Right renal pelvis (tissue), 4 donors: ENCODE data around the gene DGKG. TPM values are rescaled to one million over a fixed set of nuclear protein-coding genes. Genes with fewer than 3 reads are reported as not detected.

Experiments
- DNase-seq, 4 donors: peaks; one replicate each; pipeline ENCODE4 v3.0.0-alpha.2; 2013; ENCODE audit warnings: low read depth in 4 of 4, low spot score in 3 of 4, missing footprints in 1 of 4
- polyA plus RNA-seq, 4 donors: library from polyadenylated mRNA; unstranded; fragments of 120-200 nt; gene quantifications; one replicate each; pipeline ENCODE4 v1.2.1, GENCODE V29; 2013; ENCODE audit not compliant: insufficient read length in 4 of 4

Gene DGKG
- polyA plus RNA-seq, 4 donors = 0.51 to 1.1 (median 0.73) TPM

GRCh38 chr3:186281176-186281575 lies 80.9 kb downstream of the DGKG start:
- DNase-seq = no peak

GRCh38 chr3:186280737-186281136 lies 81.3 kb downstream of the DGKG start:
- no peak for DNase-seq

- DNase-seq = peak in 2 of 4 donors; percentile 41 to 44
Measured at GRCh38 chr3:186277268-186277909, 84.6 kb downstream of the DGKG start.

- no peak for DNase-seq
Measured at GRCh38 chr3:186275436-186275835, 86.6 kb downstream of the DGKG start.

- no peak for DNase-seq
Measured at GRCh38 chr3:186273586-186273985, 88.4 kb downstream of the DGKG start.

GRCh38 chr3:186270701-186271100 lies 91.3 kb downstream of the DGKG start:
- DNase-seq = no peak

GRCh38 chr3:186268616-186269448 lies 93.2 kb downstream of the DGKG start:
- no peak for DNase-seq

- no peak for DNase-seq
Measured at GRCh38 chr3:186267758-186268157, 94.3 kb downstream of the DGKG start.

- DNase-seq = no peak
Measured at GRCh38 chr3:186264608-186265400, 97.2 kb downstream of the DGKG start.

GRCh38 chr3:186261638-186262037 lies 100.4 kb downstream of the DGKG start:
- no peak for DNase-seq

GRCh38 chr3:186260726-186261125 lies 101.3 kb downstream of the DGKG start:
- DNase-seq = no peak

GRCh38 chr3:186259612-186260383 lies 102.2 kb downstream of the DGKG start:
- DNase-seq = no peak

- no peak for DNase-seq
Measured at GRCh38 chr3:186258968-186259367, 103.1 kb downstream of the DGKG start.

GRCh38 chr3:186257866-186258265 lies 104.2 kb downstream of the DGKG start:
- no peak for DNase-seq

GRCh38 chr3:186255703-186256331 lies 106.2 kb downstream of the DGKG start:
- no peak for DNase-seq

GRCh38 chr3:186254676-186255650 lies 107.1 kb downstream of the DGKG start:
- DNase-seq = no peak

- DNase-seq = no peak
Measured at GRCh38 chr3:186251948-186252619, 110.0 kb downstream of the DGKG start.

- DNase-seq = no peak
Measured at GRCh38 chr3:186248850-186249249, 113.2 kb downstream of the DGKG start.
